Activated naive CD4-positive, alpha-beta T cell treated with anti-CD3 and anti-CD28 coated beads for 36 hours (primary cell): ENCODE data around the gene STMN3. TPM values are rescaled to one million over a fixed set of nuclear protein-coding genes. Genes with fewer than 3 reads are reported as not detected.

Experiments used
- CTCF ChIA-PET: fragments of 350-600 bp; sonication (Branson Sonifier 250); formaldehyde crosslinking; loops from one replicate; lab custom pipeline; 2021; ENCODE audit warnings: antibody characterized with exemption; lab: Charles Lee
- DNase-seq: peaks from one replicate; pipeline ENCODE4 v3.0.0-alpha.2; 2020
- H3K27ac Mint-ChIP-seq: one replicate; pipeline ENCODE4 v1.8.0; 2021; ENCODE audit warnings: mild to moderate bottlenecking, mixed read lengths
- H3K27me3 Mint-ChIP-seq: one replicate; pipeline ENCODE4 v1.8.0; 2021; ENCODE audit warnings: low read depth, mixed read lengths
- H3K36me3 Mint-ChIP-seq: one replicate; pipeline ENCODE4 v1.8.0; 2021; ENCODE audit warnings: low read depth, mixed read lengths
- H3K4me1 Mint-ChIP-seq: one replicate; pipeline ENCODE4 v1.8.0; 2021; ENCODE audit warnings: low read depth, mixed read lengths
- H3K4me3 Mint-ChIP-seq: one replicate; pipeline ENCODE4 v1.8.0; 2021; ENCODE audit warnings: mild to moderate bottlenecking, moderate library complexity, mixed read lengths
- H3K9me3 Mint-ChIP-seq: one replicate; pipeline ENCODE4 v1.8.0; 2021; ENCODE audit warnings: mixed read lengths
- intact Hi-C: fragments of 100-400 bp; cut with micrococcal nuclease; formaldehyde crosslinking; loops from one replicate; pipeline ENCODE4 v1.15.1; 2023
- total RNA-seq, 2 experiments: library from RNA; stranded (reverse); gene quantifications; one replicate each; pipeline ENCODE4 v1.2.3, GENCODE V29; 2021

STMN3 gene
- 1 to 10 TPM; 6.7 to 7.3 TPM for total RNA-seq

- peak; percentile 76 for DNase-seq
- intact Hi-C loops = loop anchor here (10.0 kb wide), 1 partner anchor 411 kb away; the partner anchor contains the start of gene TCEA2
- peak within 1 kb of the TSS; percentile 65 for H3K4me3 Mint-ChIP-seq
- H3K27ac Mint-ChIP-seq = peak within 1 kb of the TSS; percentile 50
- H3K4me1 Mint-ChIP-seq = peaks cover 28% of the 10 kb centered on the region
- H3K9me3 Mint-ChIP-seq = no peaks in the 10 kb centered on the region
- H3K27me3 Mint-ChIP-seq = no peaks in the 10 kb centered on the region
- CTCF ChIA-PET = interaction anchor here (1.0 kb wide), 1 partner anchor 12 kb away, joined by 3 read pairs; no protein-coding TSS in a partner anchor
- no peaks in the 10 kb centered on the region for H3K36me3 Mint-ChIP-seq
Measured at GRCh38 chr20:63653041-63653973, at the start of gene STMN3. STMN3 (minus strand) TSS chr20:63653424; CDS start chr20:63653345, 79 bp downstream.

- H3K4me3 Mint-ChIP-seq = no peak overlapping the region
- no peak for DNase-seq
- H3K4me1 Mint-ChIP-seq = peaks cover 44% of the 10 kb centered on the region
- CTCF ChIA-PET = no interaction called here
- H3K27ac Mint-ChIP-seq = peak overlapping the region; percentile 71
- no peaks in the 10 kb centered on the region for H3K9me3 Mint-ChIP-seq
- intact Hi-C loops = no loop called here
- peaks cover 11% of the 10 kb centered on the region for H3K36me3 Mint-ChIP-seq
- no peaks in the 10 kb centered on the region for H3K27me3 Mint-ChIP-seq
Measured at GRCh38 chr20:63702036-63702665, 48.9 kb upstream of the STMN3 start.

- H3K9me3 Mint-ChIP-seq = no peaks in the 10 kb centered on the region
- intact Hi-C loops = no loop called here
- CTCF ChIA-PET = no interaction called here
- no peaks in the 10 kb centered on the region for H3K27me3 Mint-ChIP-seq
- no peak overlapping the region for H3K4me3 Mint-ChIP-seq
- no peak for DNase-seq
- H3K27ac Mint-ChIP-seq = no peak overlapping the region
- H3K4me1 Mint-ChIP-seq = peaks cover 44% of the 10 kb centered on the region
- peaks cover 6% of the 10 kb centered on the region for H3K36me3 Mint-ChIP-seq
Measured at GRCh38 chr20:63701329-63702035, 48.3 kb upstream of the STMN3 start.

GRCh38 chr20:63701051-63701328 lies 47.8 kb upstream of the STMN3 start:
- Mint-ChIP-seq H3K4me1 (peaks cover 46% of the 10 kb centered on the region), H3K27me3 (no peaks in the 10 kb centered on the region), H3K27ac (no peak overlapping the region), H3K9me3 (no peaks in the 10 kb centered on the region), H3K4me3 (no peak overlapping the region), H3K36me3 (peaks cover 4% of the 10 kb centered on the region)
- intact Hi-C loops = no loop called here
- CTCF ChIA-PET = no interaction called here
- DNase-seq = no peak

- H3K4me3 Mint-ChIP-seq = no peak overlapping the region
- no peaks in the 10 kb centered on the region for H3K27me3 Mint-ChIP-seq
- peaks cover 44% of the 10 kb centered on the region for H3K4me1 Mint-ChIP-seq
- H3K27ac Mint-ChIP-seq = peak overlapping the region; percentile 53
- DNase-seq = no peak
- intact Hi-C loops = no loop called here
- CTCF ChIA-PET = no interaction called here
- peaks cover 2% of the 10 kb centered on the region for H3K36me3 Mint-ChIP-seq
- no peaks in the 10 kb centered on the region for H3K9me3 Mint-ChIP-seq
Measured at GRCh38 chr20:63700199-63701050, 47.2 kb upstream of the STMN3 start.

- CTCF ChIA-PET = no interaction called here
- peak overlapping the region; percentile 91 for H3K27ac Mint-ChIP-seq
- H3K27me3 Mint-ChIP-seq = no peaks in the 10 kb centered on the region
- intact Hi-C loops = no loop called here
- no peaks in the 10 kb centered on the region for H3K36me3 Mint-ChIP-seq
- H3K9me3 Mint-ChIP-seq = no peaks in the 10 kb centered on the region
- H3K4me3 Mint-ChIP-seq = no peak overlapping the region
- no peak for DNase-seq
- peaks cover 41% of the 10 kb centered on the region for H3K4me1 Mint-ChIP-seq
Measured at GRCh38 chr20:63699466-63700198, 46.4 kb upstream of the STMN3 start.

GRCh38 chr20:63698739-63699465 lies 45.7 kb upstream of the STMN3 start:
- Mint-ChIP-seq H3K36me3 (peaks cover under 1% of the 10 kb centered on the region), H3K9me3 (no peaks in the 10 kb centered on the region), H3K27me3 (no peaks in the 10 kb centered on the region), H3K4me3 (no peak overlapping the region), H3K4me1 (peaks cover 41% of the 10 kb centered on the region), H3K27ac (peak overlapping the region; percentile 91)
- intact Hi-C loops = no loop called here
- DNase-seq = peak; percentile 84
- CTCF ChIA-PET = no interaction called here

GRCh38 chr20:63697868-63698545 lies 44.8 kb upstream of the STMN3 start:
- CTCF ChIA-PET = interaction anchor here (1.2 to 1.3 kb wide), 2 partner anchors 10 to 21 kb away, joined by 3 to 5 read pairs; partner anchors contain the start of genes ARFRP1 and ZGPAT
- Mint-ChIP-seq H3K9me3 (no peaks in the 10 kb centered on the region), H3K27me3 (no peaks in the 10 kb centered on the region), H3K27ac (no peak overlapping the region), H3K4me3 (no peak overlapping the region), H3K36me3 (peaks cover 4% of the 10 kb centered on the region), H3K4me1 (peaks cover 44% of the 10 kb centered on the region)
- DNase-seq = no peak
- intact Hi-C loops = no loop called here

GRCh38 chr20:63697357-63697867 lies 44.2 kb upstream of the STMN3 start:
- DNase-seq = no peak
- Mint-ChIP-seq H3K4me3 (peak overlapping the region; percentile 32), H3K9me3 (no peaks in the 10 kb centered on the region), H3K4me1 (peaks cover 44% of the 10 kb centered on the region), H3K27ac (no peak overlapping the region), H3K36me3 (peaks cover 4% of the 10 kb centered on the region), H3K27me3 (no peaks in the 10 kb centered on the region)
- intact Hi-C loops = no loop called here
- CTCF ChIA-PET = interaction anchor here (1.2 to 1.3 kb wide), 2 partner anchors 10 to 22 kb away, joined by 3 to 5 read pairs; partner anchors contain the start of genes ARFRP1 and ZGPAT

- H3K36me3 Mint-ChIP-seq = peaks cover 4% of the 10 kb centered on the region
- no peaks in the 10 kb centered on the region for H3K27me3 Mint-ChIP-seq
- DNase-seq = no peak
- intact Hi-C loops = no loop called here
- CTCF ChIA-PET = interaction anchor here (1.2 to 1.3 kb wide), 2 partner anchors 11 to 23 kb away, joined by 3 to 5 read pairs; partner anchors contain the start of genes ARFRP1 and ZGPAT
- no peak within 1 kb of the TSS for H3K27ac Mint-ChIP-seq
- H3K4me1 Mint-ChIP-seq = peaks cover 41% of the 10 kb centered on the region
- H3K4me3 Mint-ChIP-seq = peak within 1 kb of the TSS; percentile 32
- H3K9me3 Mint-ChIP-seq = no peaks in the 10 kb centered on the region
Measured at GRCh38 chr20:63696628-63697356, 43.6 kb upstream of the STMN3 start, which contains the start of gene TNFRSF6B. TNFRSF6B (plus strand) TSS chr20:63696652; CDS start chr20:63696768, 116 bp downstream.
